Tibial artery (tissue), 4 donors: ENCODE measurements around the gene ENTREP3.
A peak's percentile ranks its signal among the peaks of the same experiment; 100 is the strongest.

ENCODE experiments used
- DNase-seq, 2 donors: peaks; one replicate each; pipeline ENCODE4 v3.0.0-alpha.2; 2019
- H3K27ac ChIP-seq, 2 donors: fragments of 200-600 bp; sonication (generic) in 1 of 2; 1 replicate in 1 of 2; 2 replicates in 1 of 2; pipeline ENCODE4 v1.5.1; 2018 to 2019; ENCODE audit warnings: mild to moderate bottlenecking in 1 of 2
- H3K27me3 ChIP-seq, 2 donors: fragments of 200-600 bp; sonication (generic) in 1 of 2; one replicate each; pipeline versions ENCODE4 v1.5.1 to v1.6.0; 2016 to 2019
- H3K36me3 ChIP-seq, 3 donors: fragments of 200-600 bp; sonication (generic) in 2 of 3; one replicate each; pipeline ENCODE4 v1.5.1; 2016 to 2019; ENCODE audit warnings: mild to moderate bottlenecking in 2 of 3
- H3K4me1 ChIP-seq, 4 donors: fragments of 200-600 bp; sonication (generic) in 2 of 4; 1 replicate in 3 of 4; 2 replicates in 1 of 4; pipeline ENCODE4 v1.5.1; 2016 to 2019
- H3K4me3 ChIP-seq, 2 donors: fragments of 200-600 bp; sonication (generic) in 1 of 2; 1 replicate in 1 of 2; 2 replicates in 1 of 2; pipeline ENCODE4 v1.5.1; 2018 to 2019; ENCODE audit warnings: mild to moderate bottlenecking in 2 of 2
- H3K9me3 ChIP-seq, 3 donors: fragments of 200-600 bp; sonication (generic) in 1 of 3; one replicate each; pipeline ENCODE4 v1.5.1; 2016 to 2019
- CTCF ChIP-seq, 2 experiments: fragments of 200-600 bp in 1 of 2; fragments of 450-650 bp in 1 of 2; IDR thresholded peaks; one replicate each; pipeline ENCODE4 v1.5.1; 2017 to 2019; ENCODE audit warnings: antibody characterized with exemption in 2 of 2, mild to moderate bottlenecking in 1 of 2, moderate library complexity in 1 of 2
- intact Hi-C: fragments of 100-400 bp; cut with DNase I; formaldehyde crosslinking; loops from one replicate; pipeline ENCODE4 v1.15.0; 2023; ENCODE audit warnings: low total_unique reads

Gene ENTREP3

GRCh38 chr1:155297384-155297783, 42.1 kb upstream of the ENTREP3 start:
- Histone ChIP-seq H3K36me3 (no peaks in the 10 kb centered on the region), H3K4me3 (no peak overlapping the region), H3K9me3 (no peaks in the 10 kb centered on the region), H3K27ac (no peak overlapping the region), H3K27me3 (peaks cover 0 to 34% of the 10 kb centered on the region in 2 donors), H3K4me1 (peaks cover 0 to 12% (median 6%) of the 10 kb centered on the region in 4 donors)
- no peak for TF ChIP-seq CTCF (IDR thresholded peaks at IDR 0.05)
- DNase-seq, result no peak
- intact Hi-C loops, result no loop called here

- no peak for TF ChIP-seq CTCF (IDR thresholded peaks at IDR 0.05)
- Histone ChIP-seq H3K9me3 (no peaks in the 10 kb centered on the region), H3K36me3 (no peaks in the 10 kb centered on the region), H3K4me3 (no peak overlapping the region), H3K4me1 (peaks cover 0 to 12% (median 6%) of the 10 kb centered on the region in 4 donors), H3K27me3 (peaks cover 0 to 34% of the 10 kb centered on the region in 2 donors), H3K27ac (no peak overlapping the region)
- intact Hi-C loops, result no loop called here
- no peak for DNase-seq
These were observed 41.4 kb upstream of the ENTREP3 start for GRCh38 chr1:155296661-155297060.

- Histone ChIP-seq H3K27me3 (peaks cover 0 to 37% of the 10 kb centered on the region in 2 donors), H3K9me3 (no peaks in the 10 kb centered on the region), H3K4me3 (no peak overlapping the region), H3K4me1 (peaks cover 0 to 12% (median 6%) of the 10 kb centered on the region in 4 donors), H3K27ac (no peak overlapping the region), H3K36me3 (no peaks in the 10 kb centered on the region)
- no peak for DNase-seq
- intact Hi-C loops, result no loop called here
- no peak for TF ChIP-seq CTCF (IDR thresholded peaks at IDR 0.05)
These were observed 40.6 kb upstream of the ENTREP3 start for GRCh38 chr1:155295942-155296267.

- Histone ChIP-seq H3K27ac (no peak overlapping the region), H3K4me3 (peak overlapping the region in 1 of 2 donors; percentile 12), H3K4me1 (peaks cover 0 to 12% (median 6%) of the 10 kb centered on the region in 4 donors), H3K27me3 (peaks cover 0 to 37% of the 10 kb centered on the region in 2 donors), H3K36me3 (no peaks in the 10 kb centered on the region), H3K9me3 (no peaks in the 10 kb centered on the region)
- no peak for DNase-seq
- TF ChIP-seq CTCF (IDR thresholded peaks at IDR 0.05), result no peak
- intact Hi-C loops, result no loop called here
These were observed 40.1 kb upstream of the ENTREP3 start for GRCh38 chr1:155295183-155295941.

GRCh38 chr1:155294520-155295182, 39.4 kb upstream of the ENTREP3 start:
- Histone ChIP-seq H3K4me1 (peaks cover 0 to 12% (median 6%) of the 10 kb centered on the region in 4 donors), H3K27me3 (peaks cover 0 to 37% of the 10 kb centered on the region in 2 donors), H3K36me3 (no peaks in the 10 kb centered on the region), H3K27ac (no peak overlapping the region), H3K4me3 (peak overlapping the region in 1 of 2 donors; percentile 12), H3K9me3 (no peaks in the 10 kb centered on the region)
- intact Hi-C loops, result no loop called here
- no peak for DNase-seq
- no peak for TF ChIP-seq CTCF (IDR thresholded peaks at IDR 0.05)
